Gastrocnemius medialis (tissue), 4 donors: ENCODE data around the gene OPCML.

Experiments used
- CTCF ChIP-seq, 5 experiments: fragments of 450-650 bp in 3 of 5; fragments of 200-600 bp in 2 of 5; sonication (generic) in 2 of 5; IDR thresholded peaks in 4 of 5; conservative IDR thresholded peaks in 1 of 5; 1 replicate in 4 of 5; 2 replicates in 1 of 5; pipeline ENCODE4 v1.5.1; 2016 to 2019; ENCODE audit warnings: antibody characterized with exemption in 5 of 5, mild to moderate bottlenecking in 3 of 5, moderate library complexity in 3 of 5
- POLR2A ChIP-seq, 2 donors: fragments of 450-650 bp; IDR thresholded peaks; one replicate each; pipeline ENCODE4 v1.6.1; 2017; ENCODE audit warnings: antibody characterized with exemption in 2 of 2, mild to moderate bottlenecking in 2 of 2, moderate library complexity in 2 of 2

- no peak for TF ChIP-seq POLR2A (IDR thresholded peaks at IDR 0.05)
- no peak for TF ChIP-seq CTCF (IDR thresholded peaks at IDR 0.05 in 4 of 5, conservative IDR thresholded peaks at IDR 0.05 in 1 of 5)
These were observed 231.6 kb downstream of the OPCML start for GRCh38 chr11:133300666-133301065.
